Measurements from ENCODE around the gene DPYD.

DPYD gene

DNA sequence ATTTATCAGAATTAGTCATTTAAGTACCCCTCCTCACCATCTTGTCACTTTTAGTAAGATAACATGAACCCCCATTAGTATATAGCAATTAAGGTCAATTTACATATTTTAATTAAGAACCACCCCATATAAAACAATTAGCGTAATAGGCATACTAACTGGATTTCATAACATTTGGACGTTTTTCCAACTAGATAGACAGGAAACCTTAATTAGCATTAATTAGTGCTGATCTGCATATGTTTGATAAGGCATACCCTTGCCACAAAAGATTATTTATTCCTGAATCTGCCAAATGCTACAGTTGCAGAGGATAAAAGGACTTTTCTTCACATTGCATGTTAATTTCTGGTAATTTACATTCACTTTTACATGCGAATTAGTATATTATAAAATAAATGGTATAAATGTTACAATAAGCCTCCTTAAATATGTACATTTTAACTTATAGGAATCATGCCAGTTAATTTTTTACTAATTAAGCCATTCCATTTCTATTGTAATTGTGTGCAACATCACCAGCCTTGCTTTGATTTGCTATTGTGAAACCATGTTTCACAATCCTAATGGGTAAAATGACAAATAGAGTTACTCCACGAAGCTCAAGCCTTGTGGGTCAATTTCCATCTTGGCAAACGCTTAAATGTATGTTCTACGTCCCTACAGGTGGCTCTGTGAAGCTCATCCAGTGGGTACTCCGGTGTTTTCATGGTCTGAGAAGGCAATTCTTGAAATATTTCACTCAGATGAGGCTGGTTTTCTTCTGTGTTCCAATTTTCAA is 469.6 kb downstream of the DPYD start:
- Histone ChIP-seq H3K9me3 (replicated peaks; ENCODE audit: insufficient read depth, low read length) (no peaks in the 10 kb centered on the region), H3K9ac (ENCODE audit: low read length) (no peak overlapping the region), H4K20me1 (ENCODE audit: insufficient read depth, low read length) (no peaks in the 10 kb centered on the region), H3K9me2 (replicated peaks; ENCODE audit: insufficient read depth, low read length) (no peaks in the 10 kb centered on the region), H3K36me3 (replicated peaks; ENCODE audit: insufficient read depth, low read length) (no peaks in the 10 kb centered on the region), H3K4me1 (ENCODE audit: low read length) (no peaks in the 10 kb centered on the region), H3K4me2 (ENCODE audit: low read depth, low read length) (no peak overlapping the region), H3K27me3 (replicated peaks; ENCODE audit: insufficient read depth, low read length) (no peaks in the 10 kb centered on the region), H3F3A (ENCODE audit: insufficient read depth, low read length) (no peaks in the 10 kb centered on the region), H3K27ac (ENCODE audit: low read length) (no peak overlapping the region), H3K79me2 (ENCODE audit: low read length) (no peaks in the 10 kb centered on the region), H3K4me3 (ENCODE audit: low read length) (no peak overlapping the region), H2AFZ (ENCODE audit: low read length) (no peak overlapping the region)
- no peak for TF ChIP-seq EZH2phosphoT487 (IDR thresholded peaks at IDR 0.05; ENCODE audit: low read length)
- TF ChIP-seq, protein P1, sequence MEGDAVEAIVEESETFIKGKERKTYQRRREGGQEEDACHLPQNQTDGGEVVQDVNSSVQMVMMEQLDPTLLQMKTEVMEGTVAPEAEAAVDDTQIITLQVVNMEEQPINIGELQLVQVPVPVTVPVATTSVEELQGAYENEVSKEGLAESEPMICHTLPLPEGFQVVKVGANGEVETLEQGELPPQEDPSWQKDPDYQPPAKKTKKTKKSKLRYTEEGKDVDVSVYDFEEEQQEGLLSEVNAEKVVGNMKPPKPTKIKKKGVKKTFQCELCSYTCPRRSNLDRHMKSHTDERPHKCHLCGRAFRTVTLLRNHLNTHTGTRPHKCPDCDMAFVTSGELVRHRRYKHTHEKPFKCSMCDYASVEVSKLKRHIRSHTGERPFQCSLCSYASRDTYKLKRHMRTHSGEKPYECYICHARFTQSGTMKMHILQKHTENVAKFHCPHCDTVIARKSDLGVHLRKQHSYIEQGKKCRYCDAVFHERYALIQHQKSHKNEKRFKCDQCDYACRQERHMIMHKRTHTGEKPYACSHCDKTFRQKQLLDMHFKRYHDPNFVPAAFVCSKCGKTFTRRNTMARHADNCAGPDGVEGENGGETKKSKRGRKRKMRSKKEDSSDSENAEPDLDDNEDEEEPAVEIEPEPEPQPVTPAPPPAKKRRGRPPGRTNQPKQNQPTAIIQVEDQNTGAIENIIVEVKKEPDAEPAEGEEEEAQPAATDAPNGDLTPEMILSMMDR (IDR thresholded peaks at IDR 0.05; ENCODE audit: low read length) = no peak
- no peak for DNase-seq

DNA sequence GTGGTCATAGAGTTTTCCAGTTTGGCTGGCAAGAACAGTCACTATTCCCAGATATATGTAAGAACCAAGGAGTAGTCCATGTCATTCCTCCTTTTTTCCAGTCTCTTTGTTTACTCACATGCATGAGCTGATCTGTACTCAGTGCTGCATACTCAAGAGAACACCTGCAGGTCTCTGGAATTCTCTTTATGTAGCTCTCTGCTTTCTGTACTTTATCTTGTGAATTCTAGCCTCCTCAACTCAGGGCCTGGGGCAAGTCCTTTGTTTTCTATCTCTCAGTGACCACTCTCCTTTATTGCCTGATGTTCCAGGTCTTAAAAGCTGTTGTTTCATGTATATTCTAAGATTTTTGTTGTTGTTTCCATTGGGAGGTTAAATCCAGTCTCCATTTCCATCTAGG is 478.9 kb downstream of the DPYD start:
- no peak overlapping the region for H2AFZ ChIP-seq (ENCODE audit: low read length)
- TF ChIP-seq EZH2 (optimal IDR thresholded peaks at IDR 0.05; ENCODE audit: low read depth, low read length) = no peak
- TF ChIP-seq, protein P1 (IDR thresholded peaks at IDR 0.05; ENCODE audit: low read length) = no peak
- H3K4me2 ChIP-seq (ENCODE audit: low read depth, low read length) = no peak overlapping the region
- H3K9me2 ChIP-seq (replicated peaks; ENCODE audit: insufficient read depth, low read length) = no peaks in the 10 kb centered on the region
- H3K36me3 ChIP-seq (replicated peaks; ENCODE audit: insufficient read depth, low read length) = no peaks in the 10 kb centered on the region
- no peaks in the 10 kb centered on the region for H3K9me3 ChIP-seq (replicated peaks; ENCODE audit: insufficient read depth, low read length)
- DNase-seq = no peak
- H3K27me3 ChIP-seq (replicated peaks; ENCODE audit: insufficient read depth, low read length) = no peaks in the 10 kb centered on the region
- H3F3A ChIP-seq (ENCODE audit: insufficient read depth, low read length) = no peaks in the 10 kb centered on the region
- H3K4me1 ChIP-seq (ENCODE audit: low read length) = no peaks in the 10 kb centered on the region
- H3K79me2 ChIP-seq (ENCODE audit: low read length) = no peaks in the 10 kb centered on the region
- no peak overlapping the region for H3K4me3 ChIP-seq (ENCODE audit: low read length)
- H4K20me1 ChIP-seq (ENCODE audit: insufficient read depth, low read length) = no peaks in the 10 kb centered on the region
- no peak overlapping the region for H3K9ac ChIP-seq (ENCODE audit: low read length)
- H3K27ac ChIP-seq (ENCODE audit: low read length) = no peak overlapping the region

DNA sequence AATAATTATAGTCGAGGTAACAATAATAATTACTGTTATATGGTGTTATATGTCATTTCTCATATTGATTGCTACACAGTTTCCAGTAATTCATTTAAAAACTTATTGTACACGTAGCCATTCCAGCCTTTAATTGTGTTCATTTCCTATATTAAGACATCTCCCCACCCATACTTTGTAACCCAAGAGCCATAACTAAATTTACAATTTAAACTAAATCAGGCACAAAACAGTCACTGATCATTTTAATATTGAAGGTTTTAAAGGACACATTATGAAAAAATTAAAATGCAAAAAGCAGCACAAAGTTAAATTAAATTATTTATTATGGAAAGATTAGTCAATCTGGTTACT is 487.0 kb downstream of the DPYD start:
- H3K27me3 ChIP-seq (replicated peaks; ENCODE audit: insufficient read depth, low read length) = no peaks in the 10 kb centered on the region
- no peaks in the 10 kb centered on the region for H3K79me2 ChIP-seq (ENCODE audit: low read length)
- H3K4me1 ChIP-seq (ENCODE audit: low read length) = no peaks in the 10 kb centered on the region
- H3K9me2 ChIP-seq (replicated peaks; ENCODE audit: insufficient read depth, low read length) = no peaks in the 10 kb centered on the region
- DNase-seq = no peak
- no peak overlapping the region for H3K4me2 ChIP-seq (ENCODE audit: low read depth, low read length)
- no peaks in the 10 kb centered on the region for H3F3A ChIP-seq (ENCODE audit: insufficient read depth, low read length)
- H3K4me3 ChIP-seq (ENCODE audit: low read length) = no peak overlapping the region
- TF ChIP-seq EZH2 (optimal IDR thresholded peaks at IDR 0.05; ENCODE audit: low read depth, low read length) (no peak), EZH2phosphoT487 (IDR thresholded peaks at IDR 0.05; ENCODE audit: low read length) (no peak)
- H4K20me1 ChIP-seq (ENCODE audit: insufficient read depth, low read length) = no peaks in the 10 kb centered on the region
- H3K36me3 ChIP-seq (replicated peaks; ENCODE audit: insufficient read depth, low read length) = no peaks in the 10 kb centered on the region
- no peak overlapping the region for H2AFZ ChIP-seq (ENCODE audit: low read length)
- no peak overlapping the region for H3K9ac ChIP-seq (ENCODE audit: low read length)
- no peaks in the 10 kb centered on the region for H3K9me3 ChIP-seq (replicated peaks; ENCODE audit: insufficient read depth, low read length)
- no peak overlapping the region for H3K27ac ChIP-seq (ENCODE audit: low read length)

DNA sequence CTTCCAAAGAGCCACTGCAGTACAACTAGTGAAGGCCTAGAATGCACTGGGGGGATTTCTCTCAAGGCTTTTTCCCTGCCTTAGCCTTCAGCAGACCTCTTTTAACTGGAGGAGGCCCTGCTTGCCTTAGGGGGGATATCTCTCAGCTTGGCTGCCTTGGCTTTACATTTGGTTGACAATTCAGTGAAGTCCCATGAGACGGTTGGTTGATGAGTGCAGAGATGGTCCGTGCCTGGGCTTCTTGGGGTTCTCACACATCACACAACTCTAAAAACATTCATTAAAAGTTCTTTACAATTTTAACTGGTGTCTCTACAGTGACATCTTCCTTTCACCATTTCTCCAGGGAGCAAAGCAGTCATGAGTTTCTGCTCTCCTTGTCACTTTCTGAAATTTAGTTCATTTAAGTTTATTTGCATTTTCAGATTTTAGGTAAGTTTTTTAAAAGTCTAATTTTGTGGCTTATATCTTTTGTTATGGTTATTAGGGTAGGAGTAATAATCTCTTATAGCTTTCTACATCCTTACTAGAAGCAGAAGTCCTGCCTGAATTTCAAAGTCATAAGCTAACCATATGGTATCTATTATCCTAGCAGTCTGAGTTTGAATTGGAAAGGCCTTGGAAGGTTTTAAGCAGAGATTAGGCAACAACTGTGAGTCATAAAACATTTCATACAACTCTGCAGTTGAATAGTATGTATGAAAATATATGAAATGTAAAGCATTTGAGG is 487.6 kb downstream of the DPYD start:
- no peaks in the 10 kb centered on the region for H3K79me2 ChIP-seq (ENCODE audit: low read length)
- no peak overlapping the region for H3K27ac ChIP-seq (ENCODE audit: low read length)
- no peaks in the 10 kb centered on the region for H4K20me1 ChIP-seq (ENCODE audit: insufficient read depth, low read length)
- H3F3A ChIP-seq (ENCODE audit: insufficient read depth, low read length) = no peaks in the 10 kb centered on the region
- no peak overlapping the region for H2AFZ ChIP-seq (ENCODE audit: low read length)
- no peaks in the 10 kb centered on the region for H3K9me3 ChIP-seq (replicated peaks; ENCODE audit: insufficient read depth, low read length)
- H3K9ac ChIP-seq (ENCODE audit: low read length) = no peak overlapping the region
- H3K4me1 ChIP-seq (ENCODE audit: low read length) = no peaks in the 10 kb centered on the region
- no peaks in the 10 kb centered on the region for H3K27me3 ChIP-seq (replicated peaks; ENCODE audit: insufficient read depth, low read length)
- H3K4me2 ChIP-seq (ENCODE audit: low read depth, low read length) = no peak overlapping the region
- TF ChIP-seq EZH2 (optimal IDR thresholded peaks at IDR 0.05; ENCODE audit: low read depth, low read length) = no peak
- TF ChIP-seq EZH2phosphoT487 (IDR thresholded peaks at IDR 0.05; ENCODE audit: low read length) = no peak
- TF ChIP-seq, protein P1 (IDR thresholded peaks at IDR 0.05; ENCODE audit: low read length) = no peak
- no peak for DNase-seq
- no peak overlapping the region for H3K4me3 ChIP-seq (ENCODE audit: low read length)
- H3K36me3 ChIP-seq (replicated peaks; ENCODE audit: insufficient read depth, low read length) = no peaks in the 10 kb centered on the region
- H3K9me2 ChIP-seq (replicated peaks; ENCODE audit: insufficient read depth, low read length) = no peaks in the 10 kb centered on the region
